HepG2 (cell line): ENCODE results near the gene ARMH3. TPM values are rescaled to one million over a fixed set of nuclear protein-coding genes. Genes with fewer than 3 reads are reported as not detected.
A peak's percentile ranks its signal among the peaks of the same experiment; 100 is the strongest.

Experiments
- HHEX ChIP-seq: IDR thresholded peaks from 2 replicates; pipeline ENCODE4 v1.6.1; 2016; ENCODE audit warnings: control low read depth
- KMT2B ChIP-seq: IDR thresholded peaks from 2 replicates; pipeline ENCODE4 v1.6.1; 2016; ENCODE audit warnings: missing genetic modification reagents, missing compliant biosample characterization
- MAF1 ChIP-seq: sonication (generic); formaldehyde crosslinking; IDR thresholded peaks from 2 replicates; pipeline ENCODE4 v1.5.0; 2020; ENCODE audit warnings: missing genetic modification reagents, borderline replicate concordance
- MAFF ChIP-seq: IDR thresholded peaks from 2 replicates; pipeline ENCODE4 v1.6.1; 2011; ENCODE audit warnings: low read depth, low read length, improper control_type of control experiment
- NFAT5 ChIP-seq: sonication (generic); formaldehyde crosslinking; IDR thresholded peaks from 2 replicates; pipeline ENCODE4 v1.4.0; 2020; ENCODE audit warnings: missing genetic modification reagents
- RARG ChIP-seq: sonication (generic); formaldehyde crosslinking; IDR thresholded peaks from 2 replicates; pipeline ENCODE4 v1.4.0; 2020; ENCODE audit warnings: low read depth, mild to moderate bottlenecking, missing genetic modification reagents
- THAP8 ChIP-seq: sonication (generic); formaldehyde crosslinking; IDR thresholded peaks from 2 replicates; pipeline ENCODE4 v1.5.1; 2020; ENCODE audit warnings: missing genetic modification reagents, mild to moderate bottlenecking, borderline replicate concordance
- ZNF407 ChIP-seq: sonication (generic); formaldehyde crosslinking; IDR thresholded peaks from one replicate; pipeline ENCODE4 v1.5.1; 2020; ENCODE audit warnings: mild to moderate bottlenecking, missing genetic modification reagents; ENCODE audit errors: not compliant biosample characterization
- polyA plus RNA-seq, 8 experiments: library from polyadenylated mRNA; depleted of rRNA in 3 of 8; stranded (reverse) in 7 of 8; unstranded in 1 of 8; fragments of >200 nt; fragmentation: Illumina TruSeq in 4 of 8; extraction: Trizol in 4 of 8; gene quantifications; 2 replicates each; pipeline versions ENCODE4 v1.2.1 to v1.2.3, GENCODE V29; 2011 to 2016; ENCODE audit warnings: low read depth in 4 of 8, missing spikeins in 1 of 8, mixed read lengths in 1 of 8; ENCODE audit not compliant: insufficient read depth in 1 of 8
- total RNA-seq, 5 experiments: library from RNA; depleted of rRNA; stranded (reverse); fragments of >200 nt; fragmentation: Illumina TruSeq; extraction: Trizol; gene quantifications; 2 replicates each; pipeline ENCODE4 v1.2.3, GENCODE V29; 2016; ENCODE audit warnings: low read depth in 1 of 5
- TF ChIP-seq, protein P1 (sequence below): sonication (generic); formaldehyde crosslinking; IDR thresholded peaks from 2 replicates; pipeline ENCODE4 v1.5.0; 2020; ENCODE audit warnings: mild to moderate bottlenecking, missing genetic modification reagents
- TF ChIP-seq, protein P2 (sequence below): sonication (generic); formaldehyde crosslinking; IDR thresholded peaks from 2 replicates; pipeline ENCODE4 v1.8.0; 2022; ENCODE audit warnings: missing genetic modification reagents, mild to moderate bottlenecking, inconsistent platforms, borderline replicate concordance

ARMH3 gene
- total and polyA plus RNA-seq, 2 of the 13 experiments (the other 11 are each of a cell fraction or from before 2014, with no cell fraction given): 8.4 to 16.9 TPM

GRCh38 chr10:101818119-101818871 is 237.7 kb downstream of the ARMH3 start, which contains the start of gene OGA (continued):
- TF ChIP-seq NFAT5 (CRISPR knock-in tag) (no peak), THAP8 (CRISPR knock-in tag) (no peak), MAFF (no peak), ZNF407 (CRISPR knock-in tag) (no peak), RARG (no peak), MAF1 (0 out of 2 replicates have a peak, but pooled peaks have one; percentile 67), HHEX (CRISPR knock-in tag) (no peak), KMT2B (CRISPR knock-in tag) (no peak)
- TF ChIP-seq, protein P1, sequence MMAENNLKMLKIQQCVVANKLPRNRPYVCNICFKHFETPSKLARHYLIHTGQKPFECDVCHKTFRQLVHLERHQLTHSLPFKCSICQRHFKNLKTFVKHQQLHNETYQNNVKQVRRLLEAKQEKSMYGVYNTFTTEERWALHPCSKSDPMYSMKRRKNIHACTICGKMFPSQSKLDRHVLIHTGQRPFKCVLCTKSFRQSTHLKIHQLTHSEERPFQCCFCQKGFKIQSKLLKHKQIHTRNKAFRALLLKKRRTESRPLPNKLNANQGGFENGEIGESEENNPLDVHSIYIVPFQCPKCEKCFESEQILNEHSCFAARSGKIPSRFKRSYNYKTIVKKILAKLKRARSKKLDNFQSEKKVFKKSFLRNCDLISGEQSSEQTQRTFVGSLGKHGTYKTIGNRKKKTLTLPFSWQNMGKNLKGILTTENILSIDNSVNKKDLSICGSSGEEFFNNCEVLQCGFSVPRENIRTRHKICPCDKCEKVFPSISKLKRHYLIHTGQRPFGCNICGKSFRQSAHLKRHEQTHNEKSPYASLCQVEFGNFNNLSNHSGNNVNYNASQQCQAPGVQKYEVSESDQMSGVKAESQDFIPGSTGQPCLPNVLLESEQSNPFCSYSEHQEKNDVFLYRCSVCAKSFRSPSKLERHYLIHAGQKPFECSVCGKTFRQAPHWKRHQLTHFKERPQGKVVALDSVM (CRISPR knock-in tag): no peak
- TF ChIP-seq, protein P2, sequence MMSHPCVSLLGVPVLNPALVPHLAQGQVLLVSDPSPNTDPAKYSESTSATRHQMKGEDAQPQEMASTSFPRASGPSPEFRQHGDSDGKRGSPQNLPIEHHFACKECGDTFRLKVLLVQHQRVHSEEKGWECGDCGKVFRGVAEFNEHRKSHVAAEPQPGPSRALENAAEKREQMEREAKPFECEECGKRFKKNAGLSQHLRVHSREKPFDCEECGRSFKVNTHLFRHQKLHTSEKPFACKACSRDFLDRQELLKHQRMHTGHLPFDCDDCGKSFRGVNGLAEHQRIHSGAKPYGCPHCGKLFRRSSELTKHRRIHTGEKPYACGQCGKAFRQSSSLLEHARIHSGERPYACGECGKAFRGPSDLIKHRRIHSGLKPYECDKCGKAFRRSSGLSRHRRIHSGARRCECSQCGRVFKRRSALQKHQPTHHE (CRISPR knock-in tag): peak; percentile 16; the same call in 1 of the 2 replicates
